Activated effector memory CD4-positive, alpha-beta T cell treated with Interleukin-2 at 50 U/mL for 16 hours (primary cell): ENCODE measurements around the gene CD55.
"Not testable (repeated sequence)": the region's sequence is repeated elsewhere in the genome, so short reads cannot be mapped to it uniquely, and the experiment has no call there.

Source experiments
- DNase-seq: peaks from one replicate; pipeline ENCODE4 v3.0.0-alpha.2; 2020

The CD55 gene

DNA sequence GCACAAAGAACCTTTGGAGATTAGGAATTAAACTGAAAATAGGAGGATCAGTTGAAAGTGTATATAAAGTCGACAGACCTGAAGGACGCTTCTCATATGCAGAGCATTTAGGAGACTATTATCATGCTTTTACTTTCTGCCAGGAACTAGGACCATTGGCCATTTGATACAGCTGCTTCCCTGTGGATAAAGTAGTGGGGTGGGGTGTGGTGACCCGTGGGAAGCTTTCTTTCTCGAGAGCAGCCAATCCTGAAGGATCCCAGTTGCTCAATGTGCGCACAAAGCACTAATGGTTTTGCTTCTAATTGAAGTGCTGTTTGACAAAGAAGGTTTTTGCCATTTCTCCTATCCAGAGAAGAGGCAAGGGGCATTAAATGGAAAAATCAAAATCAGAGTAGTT, 14.9 kb upstream of the CD55 start:
- no peak for DNase-seq

DNA sequence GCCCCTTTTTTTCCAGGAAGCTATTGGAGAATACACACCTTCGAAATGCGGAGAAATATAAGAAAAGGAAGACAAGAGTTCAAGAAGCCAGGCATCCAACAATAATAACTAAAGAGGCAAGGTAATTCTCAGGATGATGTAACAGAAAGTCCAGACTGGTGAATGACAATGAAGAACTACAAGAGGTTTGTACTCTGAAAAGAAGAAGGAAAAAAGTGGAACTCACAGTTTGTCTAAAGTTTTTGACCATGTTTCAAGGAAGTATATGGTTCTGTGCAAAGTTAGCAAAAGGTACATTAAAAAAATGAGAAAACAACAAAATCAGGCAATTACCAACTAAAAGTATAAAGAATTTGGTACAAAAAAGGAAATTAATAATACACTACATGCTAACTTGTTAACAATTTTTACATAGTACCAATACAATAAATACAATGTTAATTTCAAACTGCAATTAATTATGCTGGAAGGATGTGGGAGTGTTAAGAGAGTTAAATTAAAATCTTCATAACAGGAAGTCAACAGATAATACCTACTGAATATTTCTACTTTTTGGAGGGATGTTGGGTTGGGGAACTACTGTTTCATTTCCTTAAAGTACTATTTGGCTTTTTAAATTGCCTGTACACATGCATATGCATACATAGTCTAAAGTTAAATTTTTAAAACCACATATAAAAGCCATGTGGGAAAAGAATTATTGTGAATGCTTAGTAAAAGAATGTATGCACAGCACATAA, 12.9 kb upstream of the CD55 start:
- DNase-seq, result no peak

DNA sequence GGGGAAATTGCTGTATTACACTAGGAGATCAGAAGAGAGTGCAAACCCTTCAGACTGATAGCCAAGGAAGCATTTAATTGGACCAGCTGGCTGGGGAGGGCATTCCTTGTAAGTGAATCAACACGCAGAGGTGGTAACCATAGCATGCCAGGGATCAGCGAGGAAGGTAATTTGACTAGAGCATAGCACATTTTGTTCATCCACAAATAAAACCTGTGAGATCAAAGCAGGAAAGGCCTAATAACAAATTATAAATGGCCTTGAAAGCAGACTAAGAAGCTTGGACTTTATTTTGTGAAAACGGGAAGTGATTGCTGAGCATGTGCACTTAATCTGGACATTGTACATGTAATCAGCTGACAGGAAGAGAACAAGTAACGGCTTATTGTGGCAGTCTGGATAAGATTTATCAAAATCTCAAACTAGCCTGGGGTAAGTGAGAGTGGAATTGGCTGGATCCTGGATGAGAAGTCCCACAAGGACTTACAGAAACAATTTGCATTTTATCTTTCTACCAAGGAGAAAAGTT, 11.7 kb upstream of the CD55 start:
- DNase-seq, result no peak

DNA sequence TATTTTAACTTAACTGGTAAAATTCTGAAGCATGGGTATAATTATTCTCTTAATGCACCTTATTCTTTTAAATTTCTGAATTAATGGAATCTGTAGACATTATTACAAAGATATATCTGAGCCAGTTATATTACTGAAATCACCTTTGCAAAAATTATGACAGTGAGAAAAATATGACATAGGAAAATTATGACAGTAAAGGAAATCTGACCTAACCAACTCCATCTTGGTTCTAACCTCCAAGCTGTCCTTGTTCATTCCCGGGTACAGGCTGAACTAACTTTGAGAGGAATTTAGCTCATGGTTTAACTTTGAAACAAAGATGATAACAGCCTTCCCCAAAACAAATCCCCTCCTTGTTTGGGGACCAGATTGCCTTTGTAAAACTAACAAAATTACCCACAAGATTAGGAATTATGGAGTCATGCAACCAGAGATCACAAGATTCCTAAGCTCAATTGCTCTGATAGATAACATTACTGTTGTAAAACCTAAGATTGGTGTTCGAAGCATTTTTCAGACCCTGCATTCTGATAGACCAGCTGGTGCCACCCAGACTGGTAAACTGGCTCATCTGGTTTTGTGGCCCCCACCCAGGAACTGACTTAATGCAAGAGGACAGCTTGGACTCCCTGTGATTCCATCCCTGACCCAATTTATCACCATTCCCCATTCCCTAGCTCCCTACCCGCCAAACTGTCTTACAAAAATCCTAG, 9.4 kb upstream of the CD55 start:
- DNase-seq, result no peak

GRCh38 chr1:207312604-207312920, 8.9 kb upstream of the CD55 start:
- DNase-seq, result no peak

DNA sequence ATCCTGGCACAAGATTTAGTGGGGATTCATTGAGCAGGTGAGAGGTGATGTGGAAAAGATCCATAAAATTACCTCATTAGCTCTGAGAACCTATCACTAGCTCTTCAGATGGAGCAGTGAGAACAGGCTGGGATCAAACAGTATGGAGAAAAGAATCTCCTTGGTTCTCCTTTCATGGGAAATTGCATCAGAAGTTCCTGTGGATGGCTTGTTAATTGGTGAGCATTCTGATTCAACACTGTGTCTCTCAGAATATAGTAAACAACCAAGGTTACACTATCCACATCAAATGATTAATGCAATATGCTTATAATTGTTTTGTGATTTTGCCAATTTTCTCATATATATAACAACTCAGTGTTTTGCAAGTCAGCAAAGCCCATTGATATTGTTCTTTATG, 8.3 kb upstream of the CD55 start:
- DNase-seq, result no peak

- DNase-seq, result no peak
Observed at GRCh38 chr1:207314816-207315215, 6.7 kb upstream of the CD55 start.

DNA sequence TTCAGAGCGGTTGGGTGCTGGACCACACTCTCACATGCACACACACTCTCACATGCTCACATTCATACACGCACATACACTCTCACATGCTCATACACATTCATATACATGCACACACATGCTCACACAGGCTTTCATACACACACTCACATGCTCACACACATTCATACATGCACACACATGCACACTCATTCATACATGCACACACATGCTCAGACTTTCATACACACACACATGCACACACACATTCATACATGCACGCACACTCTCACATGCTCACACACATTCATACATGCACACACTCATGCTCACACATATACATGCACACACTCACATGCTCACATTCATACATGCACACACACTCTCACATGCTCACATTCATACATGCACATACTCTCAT, 6.0 kb upstream of the CD55 start:
- no peak for DNase-seq

DNA sequence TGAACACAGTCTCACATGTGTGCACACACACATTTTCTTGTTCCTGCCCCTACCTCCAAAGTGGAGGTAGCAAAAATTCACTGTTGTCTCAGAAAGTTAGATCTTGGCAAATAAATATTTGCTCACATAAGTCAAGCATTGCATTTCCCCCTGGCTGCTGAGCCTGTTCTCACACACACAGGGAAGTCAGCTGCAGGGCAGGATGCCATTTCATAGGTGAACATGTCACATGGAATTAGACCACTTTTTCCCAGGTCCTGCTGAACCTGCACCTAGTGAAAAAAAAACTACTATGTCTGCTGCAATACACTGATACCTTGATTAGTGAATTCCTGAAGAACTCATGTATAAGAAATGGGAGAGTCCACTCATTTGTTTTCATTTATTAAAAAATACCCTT, 5.3 kb upstream of the CD55 start:
- no peak for DNase-seq

- DNase-seq, result no peak
Observed at GRCh38 chr1:207316622-207317391, 4.7 kb upstream of the CD55 start.

GRCh38 chr1:207317561-207317960, 3.9 kb upstream of the CD55 start:
- DNase-seq, result no peak

DNA sequence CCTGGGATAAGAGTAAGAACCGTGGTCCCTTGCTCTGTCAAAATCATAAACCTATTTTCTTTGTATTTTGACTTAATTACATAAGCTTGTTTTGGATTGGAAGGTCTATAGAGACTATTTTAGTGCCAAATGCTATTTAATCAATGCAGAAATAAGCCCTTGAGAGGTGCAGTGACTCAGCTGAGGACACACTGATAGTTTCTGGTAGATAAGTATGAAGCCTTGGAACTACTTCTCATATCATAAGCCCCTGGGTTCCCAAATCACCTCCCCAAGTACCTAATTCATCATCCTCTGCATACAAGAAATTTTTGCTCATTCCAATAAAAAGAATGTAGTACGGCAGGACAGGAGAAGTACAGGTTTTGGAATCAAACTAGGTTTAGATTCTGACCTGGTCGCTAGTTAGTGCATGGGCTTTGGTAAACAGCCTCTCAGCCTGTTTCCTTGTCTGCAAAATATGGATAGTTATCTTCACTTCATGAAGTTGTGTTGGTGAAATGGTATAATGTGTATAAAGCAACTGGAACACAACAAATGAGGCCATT, 3.3 kb upstream of the CD55 start:
- no peak for DNase-seq

DNA sequence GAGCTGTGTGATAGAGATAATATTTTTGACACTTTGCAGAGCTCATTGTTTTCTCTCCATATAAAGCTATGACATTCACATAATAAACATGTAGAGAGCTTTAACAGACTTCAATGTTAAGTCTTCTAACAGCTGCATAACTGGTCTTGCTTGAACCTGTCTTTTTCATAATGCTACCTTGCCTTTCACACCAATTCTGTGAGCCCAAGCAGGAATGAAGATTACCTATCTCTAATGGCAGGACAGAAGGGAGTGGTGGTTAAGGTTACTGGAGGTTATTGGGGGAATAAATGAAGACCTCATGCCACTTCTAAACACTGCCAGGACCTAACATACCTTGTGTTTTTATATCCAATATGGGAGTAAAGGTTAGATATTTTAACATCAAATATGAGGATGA, 2.3 kb upstream of the CD55 start:
- DNase-seq, result no peak

GRCh38 chr1:207320105-207320504, 1.4 kb upstream of the CD55 start:
- not testable (repeated sequence) for DNase-seq

DNA sequence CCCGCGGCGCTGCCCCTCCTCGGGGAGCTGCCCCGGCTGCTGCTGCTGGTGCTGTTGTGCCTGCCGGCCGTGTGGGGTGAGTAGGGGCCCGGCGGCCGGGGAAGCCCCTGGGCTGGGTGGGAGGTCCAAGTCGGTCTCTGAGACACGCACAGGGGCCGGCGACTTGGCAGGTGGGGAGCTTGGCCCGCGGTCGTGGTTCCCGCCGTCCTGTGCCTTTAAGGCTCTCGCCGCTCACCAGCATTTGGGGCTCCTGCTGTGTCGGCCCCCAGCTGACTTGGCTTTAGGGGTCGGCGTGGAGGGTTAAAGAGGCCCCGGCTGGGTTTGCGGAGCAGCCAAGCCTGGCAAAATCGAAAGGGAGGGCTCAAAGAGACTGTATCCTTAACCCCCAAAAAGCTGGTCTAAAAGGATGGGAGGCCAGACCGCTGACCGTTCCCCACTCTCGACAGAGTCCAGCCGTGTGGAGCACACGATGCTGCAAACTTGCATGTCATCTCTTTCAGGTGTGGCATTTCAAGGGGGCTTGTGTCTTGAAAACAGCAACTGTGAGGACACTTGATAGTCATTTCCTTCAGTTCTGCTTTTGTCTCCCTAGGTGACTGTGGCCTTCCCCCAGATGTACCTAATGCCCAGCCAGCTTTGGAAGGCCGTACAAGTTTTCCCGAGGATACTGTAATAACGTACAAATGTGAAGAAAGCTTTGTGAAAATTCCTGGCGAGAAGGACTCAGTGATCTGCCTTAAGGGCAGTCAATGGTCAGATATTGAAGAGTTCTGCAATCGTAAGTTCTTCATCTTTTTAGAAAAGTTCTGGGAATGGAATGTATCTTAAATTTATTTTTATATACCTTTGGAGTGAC, 540 bp downstream of the CD55 start:
- DNase-seq, result no peak

DNA sequence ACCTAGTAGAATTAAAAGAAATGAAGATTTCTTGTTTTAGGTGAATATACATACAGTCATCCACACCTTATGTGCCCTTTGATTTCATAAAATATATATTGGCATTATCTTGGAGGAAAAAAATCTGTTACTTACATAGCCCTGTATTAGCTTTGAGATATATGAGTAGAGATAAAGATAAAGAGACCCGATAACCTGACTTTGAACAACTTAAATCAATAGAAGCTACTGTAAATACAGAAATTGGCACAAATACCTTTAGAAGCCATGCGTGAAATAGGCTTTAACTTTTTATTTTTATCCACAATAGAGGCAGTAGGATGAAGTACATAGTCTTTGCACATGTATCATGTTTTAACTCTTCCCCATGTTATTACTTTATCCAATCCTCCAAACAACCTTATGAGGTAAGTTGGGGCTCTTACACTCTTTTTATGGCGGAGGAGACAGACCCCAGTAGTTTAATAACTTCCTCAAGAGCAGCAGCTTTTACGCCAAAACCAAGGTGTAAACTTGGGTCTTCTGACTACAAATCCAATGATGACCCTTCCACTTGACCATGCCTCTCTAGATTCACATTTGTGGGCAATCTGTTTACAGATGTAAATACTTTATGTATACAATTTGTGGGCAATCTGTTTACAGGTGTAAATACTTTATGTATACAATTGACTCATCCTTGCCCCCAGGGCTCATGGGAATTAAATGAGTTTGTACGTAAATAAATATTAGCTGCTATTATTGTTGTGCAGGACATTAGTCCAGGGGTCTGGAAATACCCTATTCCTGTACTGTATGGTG, 2.1 kb downstream of the CD55 start:
- no peak for DNase-seq

DNA sequence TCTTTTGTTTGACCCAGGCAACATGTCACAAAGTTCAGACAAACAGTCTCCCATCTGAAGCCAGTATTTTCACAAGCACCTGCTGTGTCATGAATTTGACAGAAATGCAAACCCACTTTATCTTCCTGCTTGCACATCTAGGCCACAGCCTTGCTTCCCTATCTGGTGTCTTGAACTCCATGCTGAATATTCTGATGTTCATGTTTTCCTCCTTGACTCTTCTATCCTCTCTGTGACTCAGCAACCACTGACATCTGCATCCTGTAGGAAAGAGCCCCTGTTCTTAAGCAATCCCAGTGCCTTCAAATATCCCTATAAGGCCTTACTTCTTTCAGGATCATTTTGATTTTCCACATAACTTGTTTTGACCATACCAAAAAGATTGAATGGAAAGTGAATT, 6.5 kb downstream of the CD55 start:
- no peak for DNase-seq

DNA sequence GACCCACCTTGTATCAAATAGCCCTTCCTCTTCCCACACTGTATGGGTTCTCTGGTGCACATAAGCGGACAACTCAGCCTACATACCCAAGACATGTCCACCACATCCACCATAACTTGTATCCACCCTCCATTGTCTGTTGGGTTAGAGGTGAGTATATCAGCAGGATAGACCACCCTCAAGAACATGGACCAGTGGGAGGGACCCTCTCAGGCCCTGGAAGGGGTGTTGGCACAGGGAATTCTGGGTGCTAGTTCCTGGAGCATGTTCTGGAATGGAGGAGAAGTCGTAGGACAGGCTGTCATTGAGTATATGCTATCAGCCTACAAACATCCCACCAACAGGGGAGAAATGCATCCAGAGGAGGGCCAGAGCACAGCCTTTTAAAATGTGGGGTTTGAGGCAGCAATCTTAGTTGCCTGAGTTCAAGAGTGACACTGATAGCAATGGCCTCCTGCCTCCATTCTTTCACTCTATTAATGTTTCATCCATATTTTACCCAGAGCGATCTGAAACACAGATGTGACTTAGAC, 7.5 kb downstream of the CD55 start:
- no peak for DNase-seq

DNA sequence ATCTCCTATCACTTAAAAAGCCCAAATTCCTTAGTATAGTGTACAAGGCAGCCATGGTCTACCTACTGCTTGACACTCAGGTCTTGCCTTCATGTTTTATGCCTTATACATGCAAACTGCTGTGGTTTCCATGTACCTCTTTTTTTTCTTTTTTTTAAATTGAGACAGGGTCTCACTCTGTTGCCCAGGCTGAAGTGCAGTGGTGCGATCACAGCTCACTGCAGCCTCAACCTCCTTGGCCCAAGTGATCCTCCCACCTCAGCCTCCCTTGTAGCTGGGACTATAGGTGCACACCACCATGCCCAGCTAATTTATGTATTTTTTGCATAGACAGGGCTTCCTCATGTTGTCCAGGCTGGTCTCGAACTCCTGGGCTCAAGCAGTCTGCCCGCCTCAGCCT, 8.0 kb downstream of the CD55 start:
- DNase-seq, result no peak

DNA sequence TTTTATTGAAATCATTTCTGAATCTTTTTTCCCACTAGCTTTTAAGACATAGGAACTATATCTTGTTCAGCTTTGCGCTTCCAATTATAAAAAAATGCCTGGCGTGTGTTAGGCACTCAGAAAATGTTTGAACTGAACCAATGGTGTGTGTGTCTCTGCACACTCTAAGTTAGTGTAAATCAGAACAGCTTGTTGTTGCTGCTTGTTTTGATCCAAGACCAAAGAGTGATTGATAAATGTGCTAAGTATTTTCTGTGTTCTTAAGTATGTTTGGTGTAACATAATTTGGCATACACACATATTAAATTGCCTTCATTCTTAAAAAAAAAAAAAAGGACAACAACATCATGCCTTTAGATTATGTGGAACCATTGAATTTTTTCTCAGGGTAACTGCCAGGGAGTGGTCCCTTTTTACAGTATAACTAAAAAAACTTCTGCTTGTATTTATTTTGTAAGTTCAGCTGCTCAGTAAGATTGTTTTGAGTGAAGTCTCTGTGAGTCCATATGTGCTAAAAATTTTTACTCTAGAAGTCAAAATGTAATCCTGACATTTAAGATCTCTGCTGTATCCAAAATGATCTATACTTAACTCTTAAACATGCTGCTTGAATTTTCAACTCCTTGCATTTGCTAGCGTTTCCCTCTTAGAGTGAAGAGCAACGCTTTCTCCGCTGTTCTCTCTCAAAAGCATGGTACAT, 8.7 kb downstream of the CD55 start:
- no peak for DNase-seq
